ENCODE data around the gene PLIN5. TPM values are rescaled to one million over a fixed set of nuclear protein-coding genes. Genes with fewer than 3 reads are reported as not detected.
A peak's percentile ranks its signal among the peaks of the same experiment; 100 is the strongest.

PLIN5 gene
- total and polyA plus RNA-seq, 4 donors, result 13.3 to 83.8 (median 56.6) TPM

- no peak for TF ChIP-seq FOXA2 (IDR thresholded peaks at IDR 0.05)
- no peak for TF ChIP-seq HNF4A (conservative IDR thresholded peaks at IDR 0.05)
- TF ChIP-seq NR2F2 (IDR thresholded peaks at IDR 0.05), result peak; percentile 81
- peak; percentile 11 for TF ChIP-seq SP1 (IDR thresholded peaks at IDR 0.05)
- TF ChIP-seq JUND (IDR thresholded peaks at IDR 0.05), result peak in 1 of 2 donors; percentile 23
- TF ChIP-seq RXRA (IDR thresholded peaks at IDR 0.05), result peak in 1 of 2 donors; percentile 16
- no peak for TF ChIP-seq TAF1 (conservative IDR thresholded peaks at IDR 0.05)
- TF ChIP-seq YY1 (IDR thresholded peaks at IDR 0.05), result no peak
- no peak overlapping the region for H3K9ac ChIP-seq (ENCODE audit: low read depth in 1 of 2, low read length in 2 of 2)
- no peak for DNase-seq (ENCODE audit: low spot score)
Measured at GRCh38 chr19:4575267-4576015, 40.4 kb upstream of the PLIN5 start.

GRCh38 chr19:4573682-4574081 is 38.7 kb upstream of the PLIN5 start:
- WGBS, result 76% methylated on average over 6 of the region's 6 CpGs
- Histone ChIP-seq H3K36me3 (ENCODE audit: control insufficient read depth in 4 of 4, insufficient read depth in 3 of 4, low read depth in 1 of 4, low read length in 3 of 4) (no peaks in the 10 kb centered on the region), H3K4me1 (ENCODE audit: control insufficient read depth in 4 of 4, insufficient read depth in 4 of 4, low read length in 3 of 4) (no peaks in the 10 kb centered on the region), H3K27me3 (ENCODE audit: control insufficient read depth in 4 of 4, insufficient read depth in 4 of 4, low read length in 3 of 4) (peaks cover 0 to 3% (median 0%) of the 10 kb centered on the region in 4 donors), H3K9me3 (ENCODE audit: control insufficient read depth in 4 of 4, low read length in 3 of 4) (no peaks in the 10 kb centered on the region), H3K9ac (ENCODE audit: low read depth in 1 of 2, low read length in 2 of 2) (no peak overlapping the region), H3K4me3 (ENCODE audit: low read depth in 1 of 3, low read length in 3 of 3) (no peak overlapping the region), H3K27ac (ENCODE audit: low read depth in 1 of 2, low read length in 2 of 2) (no peak overlapping the region)
- TF ChIP-seq RXRA (IDR thresholded peaks at IDR 0.05) (no peak), SP1 (IDR thresholded peaks at IDR 0.05) (no peak), TAF1 (conservative IDR thresholded peaks at IDR 0.05) (no peak), FOXA2 (IDR thresholded peaks at IDR 0.05) (no peak), GABPA (IDR thresholded peaks at IDR 0.05 in 1 of 2, conservative IDR thresholded peaks at IDR 0.05 in 1 of 2) (no peak), YY1 (IDR thresholded peaks at IDR 0.05) (no peak), ATF3 (IDR thresholded peaks at IDR 0.05) (no peak)
- DNase-seq (ENCODE audit: low spot score), result no peak

More at GRCh38 chr19:4575267-4576015, 40.4 kb upstream of the PLIN5 start:
- Histone ChIP-seq H3K27me3 (ENCODE audit: control insufficient read depth in 4 of 4, insufficient read depth in 4 of 4, low read length in 3 of 4) (peaks cover 0 to 3% (median 0%) of the 10 kb centered on the region in 4 donors), H3K9me3 (ENCODE audit: control insufficient read depth in 4 of 4, low read length in 3 of 4) (no peaks in the 10 kb centered on the region), H3K27ac (ENCODE audit: low read depth in 1 of 2, low read length in 2 of 2) (peak overlapping the region in 1 of 2 donors; percentile 42), H3K4me3 (ENCODE audit: low read depth in 1 of 3, low read length in 3 of 3) (no peak overlapping the region), H3K36me3 (ENCODE audit: control insufficient read depth in 4 of 4, insufficient read depth in 3 of 4, low read depth in 1 of 4, low read length in 3 of 4) (no peaks in the 10 kb centered on the region), H3K4me1 (ENCODE audit: control insufficient read depth in 4 of 4, insufficient read depth in 4 of 4, low read length in 3 of 4) (no peaks in the 10 kb centered on the region)
- 34% methylated on average over 19 of the region's 19 CpGs for WGBS

GRCh38 chr19:4571305-4571917 is 36.4 kb upstream of the PLIN5 start:
- no peak for TF ChIP-seq JUND (IDR thresholded peaks at IDR 0.05)
- no peak for TF ChIP-seq RAD21 (IDR thresholded peaks at IDR 0.05)
- TF ChIP-seq ATF3 (IDR thresholded peaks at IDR 0.05), result no peak
- TF ChIP-seq ZBTB33 (IDR thresholded peaks at IDR 0.05), result no peak
- no peak for TF ChIP-seq EGR1 (IDR thresholded peaks at IDR 0.05; ENCODE audit: low read depth in 2 of 2)
- no peak for TF ChIP-seq TAF1 (conservative IDR thresholded peaks at IDR 0.05)
- TF ChIP-seq RXRA (IDR thresholded peaks at IDR 0.05), result no peak
- no peak for TF ChIP-seq HNF4G (IDR thresholded peaks at IDR 0.05)
- TF ChIP-seq GABPA (IDR thresholded peaks at IDR 0.05 in 1 of 2, conservative IDR thresholded peaks at IDR 0.05 in 1 of 2), result no peak
- TF ChIP-seq SP1 (IDR thresholded peaks at IDR 0.05), result no peak
- no peak for TF ChIP-seq CTCF (IDR thresholded peaks at IDR 0.05; ENCODE audit: low read depth, low read length, missing input control)
- TF ChIP-seq HNF4A (conservative IDR thresholded peaks at IDR 0.05), result no peak
- WGBS, result 72% methylated on average over 22 of the region's 22 CpGs
- H3K9me3 ChIP-seq (ENCODE audit: control insufficient read depth in 4 of 4, low read length in 3 of 4), result no peaks in the 10 kb centered on the region
- no peak overlapping the region for H3K4me3 ChIP-seq (ENCODE audit: low read depth in 1 of 3, low read length in 3 of 3)
- peaks cover 0 to 3% (median 0%) of the 10 kb centered on the region in 4 donors for H3K27me3 ChIP-seq (ENCODE audit: control insufficient read depth in 4 of 4, insufficient read depth in 4 of 4, low read length in 3 of 4)
- no peaks in the 10 kb centered on the region for H3K4me1 ChIP-seq (ENCODE audit: control insufficient read depth in 4 of 4, insufficient read depth in 4 of 4, low read length in 3 of 4)
- no peak overlapping the region for H3K27ac ChIP-seq (ENCODE audit: low read depth in 1 of 2, low read length in 2 of 2)
- DNase-seq (ENCODE audit: low spot score), result no peak
- H3K36me3 ChIP-seq (ENCODE audit: control insufficient read depth in 4 of 4, insufficient read depth in 3 of 4, low read depth in 1 of 4, low read length in 3 of 4), result no peaks in the 10 kb centered on the region
- H3K9ac ChIP-seq (ENCODE audit: low read depth in 1 of 2, low read length in 2 of 2), result no peak overlapping the region

Data from liver (tissue), 9 donors.